NCI-H2227 (cell line): ENCODE data around the gene AGAP5.
A peak's percentile ranks its signal among the peaks of the same experiment; 100 is the strongest.

Source experiments
- DNase-seq: peaks from one replicate; lab custom pipeline; 2025; ENCODE audit not compliant: unreplicated experiment; lab: John Stamatoyannopoulos, UW

Gene AGAP5

DNA sequence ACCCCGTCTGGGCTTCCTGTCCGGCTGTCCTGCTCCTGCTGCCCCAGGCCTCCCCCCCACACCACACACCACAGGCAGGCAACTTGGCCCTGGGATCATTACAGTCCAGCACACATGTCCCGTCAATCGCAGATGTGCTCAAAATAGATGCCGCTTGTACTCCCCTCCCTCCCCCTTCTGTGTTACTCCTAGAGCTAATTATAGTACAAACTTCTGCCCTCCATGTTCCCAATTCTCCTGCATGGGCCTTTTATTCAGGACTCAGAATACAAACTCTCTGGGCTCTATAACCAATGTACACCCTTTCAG lies 42.0 kb downstream of the AGAP5 start, which contains the start of gene SYNPO2L:
Gene SYNPO2L (minus strand): TSS at position 40 of the 309 bp plus-strand sequence. CDS start 107 bp downstream, outside the sequence.
- no peak for DNase-seq

DNA sequence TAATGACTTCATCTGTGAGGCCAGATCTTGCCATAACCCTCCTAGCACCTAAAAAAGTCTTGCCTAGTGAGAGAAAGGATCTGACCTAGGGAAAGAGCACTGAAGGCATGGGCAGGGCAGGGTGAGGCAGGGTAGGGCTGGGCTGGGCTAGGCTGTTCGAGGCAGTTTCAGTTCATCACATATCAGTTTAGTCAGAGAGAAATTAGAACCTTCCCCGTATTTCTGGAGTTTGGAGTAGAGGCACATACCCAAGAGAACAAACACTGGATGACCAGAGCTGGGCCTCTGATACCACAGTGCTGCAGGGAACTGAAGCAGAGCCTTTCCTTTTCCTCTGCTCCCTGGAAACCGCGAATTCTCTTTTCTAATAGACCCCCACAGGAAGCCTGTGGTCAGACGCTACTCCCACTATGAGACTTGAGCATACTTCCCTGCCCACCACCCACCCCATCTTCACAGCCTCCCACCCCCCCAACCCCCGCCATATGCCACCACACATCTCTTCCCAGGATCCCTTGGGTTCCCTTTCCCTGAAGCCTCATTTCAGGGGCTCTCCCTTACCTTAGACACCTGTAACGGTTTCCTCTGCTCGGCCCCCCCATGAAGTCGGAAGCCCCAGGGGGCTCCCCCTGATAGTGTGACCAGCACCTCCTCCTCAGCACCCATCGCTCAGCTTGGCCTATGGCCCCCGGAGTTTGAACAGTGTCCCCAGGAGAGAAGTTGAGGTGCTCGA lies 42.5 kb downstream of the AGAP5 start:
- DNase-seq, result no peak

DNA sequence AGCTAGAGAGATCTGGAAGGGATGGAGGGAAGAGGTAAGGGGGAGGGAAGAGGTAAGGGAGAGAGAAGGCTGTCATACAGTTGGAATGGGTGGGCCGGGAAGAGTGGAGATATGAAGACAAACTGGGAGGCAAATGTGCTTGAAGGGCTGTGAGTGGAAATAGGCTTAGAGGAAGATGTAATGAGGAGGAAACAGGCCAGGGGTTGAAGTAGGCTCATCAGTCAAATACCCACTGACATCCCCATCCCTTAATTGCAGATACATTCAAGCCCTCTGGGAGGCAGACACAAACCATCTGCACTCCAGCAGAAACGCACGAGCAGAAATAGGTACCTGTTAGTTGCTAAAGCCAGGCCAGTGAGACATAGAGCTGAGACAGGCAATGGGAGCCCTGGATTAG lies 44.2 kb downstream of the AGAP5 start:
- DNase-seq, result no peak

DNA sequence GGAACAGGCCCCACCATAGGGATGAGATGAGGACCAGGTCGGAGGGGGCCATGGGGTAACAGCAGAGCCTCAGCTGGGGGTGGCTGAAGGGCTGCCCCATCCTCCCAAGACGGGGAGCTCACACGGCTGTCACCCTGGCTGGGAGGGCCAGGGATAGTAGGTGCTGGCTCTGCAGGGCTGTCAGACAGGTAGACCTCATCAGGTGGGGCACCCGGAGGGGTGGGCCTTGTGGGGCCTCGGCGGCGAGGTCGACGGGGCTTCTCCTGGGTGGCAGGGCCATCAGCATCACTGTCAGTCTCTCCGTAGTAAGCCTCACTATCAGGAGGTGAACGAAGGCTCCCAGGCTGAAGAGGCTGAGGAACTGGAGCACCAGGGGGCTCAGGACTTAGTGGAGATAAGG lies 44.7 kb downstream of the AGAP5 start:
- DNase-seq, result no peak

DNA sequence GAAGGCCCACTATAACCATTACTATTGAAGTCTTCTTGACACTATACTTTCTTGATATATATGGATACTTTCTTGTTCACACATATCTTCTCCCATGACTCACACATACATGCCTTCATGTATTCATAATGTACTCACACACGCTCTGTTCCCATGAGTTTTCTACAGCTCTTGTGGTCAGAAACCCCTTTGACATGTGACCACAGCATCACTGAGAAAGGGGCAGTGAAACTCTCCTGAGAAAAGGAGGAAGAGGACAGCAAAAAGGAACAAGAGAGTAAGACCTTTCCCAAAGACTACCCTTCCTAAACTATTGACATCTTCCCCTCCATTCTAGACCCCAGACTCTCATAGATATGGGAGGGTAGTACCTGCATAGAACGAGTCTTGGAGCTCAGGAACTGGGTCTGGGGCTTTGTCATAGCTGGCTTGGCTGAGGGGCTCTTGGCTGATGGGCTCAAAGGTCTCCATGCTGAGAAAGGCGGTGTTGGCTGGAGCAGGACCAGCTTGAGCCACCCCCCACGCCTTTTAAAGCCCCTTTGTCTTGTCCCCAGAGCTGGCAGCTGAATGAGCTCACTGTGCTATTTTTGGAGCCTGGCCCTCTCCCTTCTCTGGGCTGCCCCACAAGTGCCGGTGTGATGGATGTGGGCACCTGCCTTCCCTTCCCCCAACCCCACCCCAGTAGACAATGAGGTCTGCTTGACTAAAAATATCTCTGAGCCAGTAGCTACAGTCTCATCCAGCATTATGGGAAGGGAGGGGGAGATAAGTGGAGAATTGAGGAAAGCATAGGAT lies 47.2 kb downstream of the AGAP5 start:
- DNase-seq, result no peak

DNA sequence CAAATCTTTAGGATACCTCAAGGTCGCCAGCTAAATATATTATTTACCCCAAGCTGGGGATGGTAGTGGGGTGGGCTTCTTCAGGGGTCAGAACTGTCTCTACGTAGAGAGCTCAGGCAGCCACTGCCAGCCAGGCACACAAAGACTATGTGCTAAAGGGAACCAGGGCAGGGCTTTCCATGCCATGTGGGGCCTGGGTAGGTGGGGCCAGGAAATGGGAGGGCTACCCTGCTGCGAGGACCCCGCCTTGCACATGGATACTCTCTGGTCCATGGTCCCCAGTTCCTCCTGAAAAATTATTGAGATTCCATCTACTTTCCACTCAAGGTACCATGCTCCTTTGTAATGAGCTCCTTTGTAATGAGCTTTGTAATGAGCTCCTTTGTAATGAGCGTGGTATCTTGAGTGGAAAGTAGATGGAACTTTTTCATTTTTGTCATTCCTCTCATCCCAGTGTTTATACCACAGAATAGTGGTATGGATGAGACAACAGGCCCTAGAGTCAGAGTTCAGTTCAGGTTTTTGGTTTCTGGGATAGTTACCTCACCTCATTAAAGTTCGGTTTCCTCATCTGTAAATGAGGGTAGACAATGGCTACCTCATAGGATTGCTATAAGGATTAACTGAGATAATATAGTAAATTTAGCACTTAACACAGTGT lies 47.9 kb downstream of the AGAP5 start:
- no peak for DNase-seq

DNA sequence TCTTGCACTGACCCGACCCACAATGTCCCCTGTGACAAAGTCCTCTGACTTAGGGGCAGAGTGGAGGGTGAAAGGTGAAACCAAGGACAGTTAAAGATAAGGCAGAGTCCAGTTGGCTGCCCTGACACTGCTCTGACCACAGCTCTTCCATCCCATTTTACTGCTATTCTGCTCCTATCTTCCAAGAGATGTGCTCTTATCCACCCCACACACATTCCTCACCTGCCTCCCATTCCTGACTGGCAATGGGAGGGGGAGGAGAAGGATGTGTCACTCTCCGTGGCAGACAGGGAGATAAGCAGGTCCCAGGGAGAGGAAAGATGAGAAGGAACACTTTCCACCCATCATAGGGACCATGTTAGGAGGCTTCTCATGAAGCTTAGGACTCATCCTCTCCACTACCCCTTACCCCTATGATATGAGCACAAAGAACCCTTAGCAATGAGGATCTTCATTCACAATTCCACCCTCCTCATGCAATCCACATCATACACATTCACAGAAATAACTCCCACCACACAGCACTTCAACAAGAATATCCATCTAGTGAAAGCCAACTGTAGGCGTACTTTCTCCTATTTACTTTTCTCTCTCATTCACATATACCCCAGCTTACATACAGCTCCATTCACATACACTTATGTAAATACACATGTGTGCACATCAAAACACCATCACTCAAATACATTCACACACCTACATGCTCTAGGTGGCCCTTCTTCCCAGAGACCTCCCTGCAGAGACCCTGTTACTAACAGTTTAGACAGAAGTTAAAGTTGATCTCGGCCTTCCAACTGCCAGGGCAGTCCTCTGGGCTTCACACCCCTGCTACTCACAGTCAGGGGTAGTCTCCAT lies 48.7 kb downstream of the AGAP5 start:
- no peak for DNase-seq

DNA sequence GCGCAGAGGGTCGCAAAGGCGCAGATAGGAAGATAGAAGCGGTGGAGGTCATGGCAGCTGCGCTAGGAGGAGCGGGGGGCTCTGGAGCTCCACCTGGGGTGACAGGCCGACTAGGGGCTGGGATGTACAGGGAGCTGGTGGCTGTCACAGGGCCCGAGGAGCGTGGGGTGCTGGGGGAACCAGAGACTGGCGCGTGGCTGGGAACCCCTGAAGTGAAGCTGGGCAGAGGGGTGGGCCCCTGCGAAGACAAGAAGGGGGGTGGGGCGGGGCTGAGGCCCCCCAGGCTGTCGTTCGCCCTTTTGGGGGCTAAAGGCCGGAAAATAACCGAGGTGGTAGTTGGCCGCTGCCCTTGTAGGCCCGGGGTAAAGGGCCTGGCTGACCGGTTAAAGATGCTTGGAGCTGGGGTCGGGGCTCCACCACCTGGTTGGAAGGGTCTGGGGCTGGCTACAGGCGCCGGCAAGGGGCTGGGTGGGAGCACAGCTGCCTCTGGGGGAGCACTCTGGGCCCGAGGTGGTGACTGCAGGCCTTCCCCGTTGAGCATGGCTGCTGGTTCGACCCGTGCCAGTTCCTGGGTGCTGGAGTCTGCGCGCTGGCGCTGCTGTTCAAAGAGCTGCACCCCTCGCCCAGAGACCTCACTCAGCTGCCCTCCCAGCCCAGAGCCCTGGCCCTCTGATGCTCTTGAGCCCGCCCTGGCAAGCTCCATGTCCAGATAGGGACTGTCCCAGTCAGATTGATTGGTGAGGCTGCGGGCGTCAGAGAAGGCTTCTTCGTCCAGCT lies 49.8 kb downstream of the AGAP5 start:
- no peak for DNase-seq

DNA sequence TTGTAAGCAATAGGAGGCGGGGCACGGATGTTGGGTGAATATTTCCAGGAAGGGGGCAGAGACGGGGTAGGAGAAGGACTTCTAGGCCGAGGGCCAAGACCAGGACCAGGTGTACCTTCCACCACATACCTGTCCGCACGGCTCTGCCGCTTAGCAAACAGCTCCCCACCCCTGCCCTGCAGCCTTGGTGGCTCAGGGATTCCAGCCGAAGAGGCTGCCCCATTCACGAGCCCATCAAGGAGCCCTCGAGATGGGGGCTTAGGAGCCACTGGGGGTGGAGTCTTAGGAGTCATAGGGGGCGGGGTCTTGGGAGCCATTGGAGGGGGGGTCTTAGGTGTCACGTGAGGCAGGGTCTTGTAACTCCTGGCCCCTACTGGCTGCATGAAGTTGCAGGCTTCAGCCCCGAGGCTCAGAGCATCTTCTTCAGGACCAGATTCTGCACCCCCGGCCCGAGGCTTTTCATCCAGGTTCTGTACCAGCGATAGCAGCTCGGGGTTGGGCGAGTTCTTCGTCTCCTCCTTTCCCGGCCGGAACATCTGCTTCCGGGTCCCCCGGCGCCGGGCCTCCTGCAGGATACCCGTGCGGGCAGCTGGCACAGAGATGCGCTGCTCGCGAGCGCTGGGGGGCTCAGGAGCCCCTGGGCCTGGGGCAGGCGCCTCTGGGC lies 50.6 kb downstream of the AGAP5 start:
- DNase-seq, result peak; percentile 84

DNA sequence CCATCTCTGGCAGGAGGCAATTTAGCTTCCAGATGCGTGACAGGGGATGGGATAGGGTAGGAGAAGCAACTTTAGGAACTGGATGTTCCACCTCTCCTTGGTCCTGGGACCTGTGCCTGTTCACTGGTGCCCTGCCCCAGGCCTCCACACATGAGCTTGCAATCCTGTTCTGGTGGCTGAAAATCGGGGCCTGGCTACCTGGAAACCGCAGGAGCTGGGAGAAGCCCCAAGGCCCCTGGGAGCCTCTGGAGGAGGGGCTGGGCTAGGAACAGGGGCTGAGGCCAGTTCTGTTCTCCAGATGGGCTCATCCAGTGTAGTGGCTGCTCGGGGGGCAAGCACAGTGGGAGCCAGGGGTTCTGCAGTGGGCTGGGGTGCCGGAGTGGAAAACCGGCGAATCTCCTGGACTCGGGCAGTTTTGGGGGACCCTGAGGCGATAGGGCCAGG lies 51.3 kb downstream of the AGAP5 start:
- no peak for DNase-seq

DNA sequence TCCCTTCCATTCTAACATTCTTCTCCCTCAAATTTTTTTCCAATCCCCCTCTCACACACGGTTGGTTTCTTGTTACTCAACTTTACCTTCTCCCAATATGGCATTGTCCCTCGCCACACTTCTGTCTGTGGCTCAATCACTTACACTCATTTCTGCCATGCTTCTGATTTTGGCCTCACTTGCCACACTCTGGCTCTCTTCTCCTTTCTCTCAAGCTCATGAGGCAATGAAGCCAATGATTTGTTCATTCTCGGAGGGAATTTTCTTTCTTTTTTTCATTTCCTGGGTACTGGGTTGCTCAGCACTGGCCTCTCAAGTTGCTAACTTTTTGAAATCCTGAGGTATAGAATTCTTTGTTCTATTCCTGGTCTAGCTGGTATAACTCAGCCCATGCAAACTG lies 52.7 kb downstream of the AGAP5 start:
- DNase-seq, result no peak

DNA sequence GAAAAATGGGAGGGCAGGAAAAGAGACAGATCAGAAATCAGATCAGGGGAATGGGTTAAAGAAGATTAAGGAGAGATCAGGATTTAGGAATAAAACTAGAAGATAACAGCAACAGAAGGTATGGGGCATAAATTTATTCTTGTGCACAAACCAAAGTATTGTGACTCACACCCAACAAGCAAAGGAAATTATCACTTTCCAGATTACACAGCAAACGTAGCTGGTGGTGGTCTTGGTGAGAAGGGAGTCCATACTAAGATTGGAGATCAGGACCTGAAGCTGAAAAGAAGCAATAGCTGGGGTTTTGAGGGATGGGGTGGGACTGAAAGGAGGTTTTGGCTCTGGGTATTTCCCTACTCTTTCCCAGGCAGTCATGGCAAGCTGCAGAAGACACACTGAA lies 53.1 kb downstream of the AGAP5 start:
- no peak for DNase-seq

DNA sequence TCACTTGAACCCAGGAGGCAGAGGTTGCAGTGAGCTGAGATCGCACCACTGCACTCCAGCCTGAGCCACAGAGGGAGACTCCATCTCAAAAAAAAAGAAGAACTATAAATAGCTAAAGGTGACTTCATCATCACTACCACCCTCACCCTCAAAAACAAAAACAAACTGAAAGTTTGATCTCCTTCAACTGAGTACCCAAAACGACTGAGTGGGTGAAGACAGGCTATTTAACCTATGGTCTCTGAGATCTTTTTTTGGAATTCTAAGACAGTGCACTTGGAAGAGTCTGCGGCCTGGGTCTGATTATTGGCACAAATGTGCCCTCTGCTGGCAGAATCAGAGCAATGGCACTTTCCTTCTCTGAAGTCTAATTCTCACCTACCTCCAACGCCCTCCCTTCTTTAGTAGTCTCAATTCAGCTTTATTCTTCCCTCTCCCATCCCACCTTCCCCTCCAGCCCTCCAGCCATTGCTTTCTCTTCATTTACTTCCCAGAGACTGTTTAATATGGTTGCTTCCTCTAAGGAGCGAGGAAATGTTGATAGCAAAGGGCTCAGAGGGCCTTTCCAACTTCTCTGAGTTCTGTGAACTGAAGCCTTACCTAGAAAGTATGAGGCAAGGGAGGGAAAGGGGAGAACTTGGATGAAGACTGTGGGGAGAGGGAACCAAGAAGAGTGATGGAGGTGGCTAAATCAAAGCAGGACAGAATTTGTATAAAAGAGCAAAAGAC lies 53.7 kb downstream of the AGAP5 start:
- DNase-seq, result peak; percentile 61

DNA sequence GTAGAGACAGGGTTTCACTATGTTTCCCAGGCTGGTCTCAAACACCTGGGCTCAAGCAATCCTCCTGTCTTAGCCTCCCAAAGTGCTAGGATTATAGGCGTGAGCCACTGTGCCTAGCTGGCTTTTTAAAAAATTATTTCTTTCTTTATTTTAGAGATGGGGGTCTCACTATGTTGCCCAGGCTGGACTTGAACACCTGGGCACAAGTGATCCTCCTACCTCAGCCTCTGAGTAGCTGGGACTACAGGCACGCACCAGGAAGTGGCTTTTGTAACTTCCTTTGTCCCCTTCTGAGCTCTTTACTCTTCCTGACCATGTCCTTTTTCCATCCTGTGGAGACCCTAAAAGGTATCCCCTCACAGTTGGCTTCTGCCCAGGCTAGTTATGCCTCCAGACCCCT lies 54.5 kb downstream of the AGAP5 start:
- no peak for DNase-seq

DNA sequence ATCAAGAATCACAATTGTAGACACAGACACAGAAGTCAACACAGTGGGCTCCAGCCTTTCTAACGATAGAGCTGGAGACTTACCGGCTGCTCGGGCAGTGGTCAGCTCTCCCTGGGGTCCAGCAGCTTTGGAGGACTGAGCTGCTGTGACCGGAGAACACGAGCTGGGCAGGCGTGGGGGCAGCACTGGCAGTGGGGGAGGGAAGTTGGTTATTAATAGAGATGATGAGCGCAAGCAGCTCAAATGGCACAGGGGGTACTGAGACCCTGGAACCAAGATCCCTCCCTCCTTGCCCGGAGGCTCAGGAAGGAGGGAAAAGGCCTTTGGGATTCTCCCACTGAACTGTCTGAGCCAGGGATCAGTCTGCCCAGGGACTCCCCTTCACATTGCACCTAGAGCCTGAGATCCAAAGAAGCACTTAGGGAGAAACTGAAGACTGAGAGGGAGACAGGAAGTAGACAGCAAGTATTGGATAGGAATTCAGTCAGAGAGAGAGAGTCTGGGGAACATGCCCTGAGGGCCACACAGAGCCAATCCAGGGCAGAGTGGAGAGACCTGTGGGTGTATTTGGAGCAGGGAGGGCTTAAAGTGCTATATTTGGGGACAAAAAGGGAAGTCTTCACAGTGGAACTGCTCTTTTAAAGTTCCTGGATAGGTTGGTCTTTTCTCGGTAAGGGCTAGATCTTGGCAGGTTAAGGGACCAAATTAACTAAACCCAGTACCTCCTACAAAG lies 56.4 kb downstream of the AGAP5 start, which contains the start of gene MYOZ1:
Gene MYOZ1 (minus strand): TSS at position 147 of the 733 bp plus-strand sequence. CDS start 1,457 bp downstream, outside the sequence.
- no peak for DNase-seq

DNA sequence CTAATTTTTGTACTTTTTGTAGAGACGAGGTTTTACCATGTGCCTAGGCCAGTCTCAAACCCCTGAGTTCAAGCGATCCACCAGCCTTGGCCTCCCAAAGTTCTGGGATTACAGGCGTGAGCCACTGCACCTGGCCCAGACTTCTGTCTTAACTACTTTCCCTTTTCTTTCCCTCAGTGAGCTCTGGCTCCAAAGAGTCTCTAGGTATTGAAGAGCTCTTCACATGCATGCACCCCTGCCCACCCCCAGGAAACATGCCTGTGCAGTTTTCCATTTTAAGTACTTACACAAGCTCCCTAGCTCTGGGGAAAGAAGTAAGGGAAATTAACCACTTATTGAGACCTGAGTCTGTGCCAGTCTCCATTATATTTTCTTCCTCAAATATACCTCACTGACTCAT lies 58.6 kb downstream of the AGAP5 start:
- DNase-seq, result no peak

DNA sequence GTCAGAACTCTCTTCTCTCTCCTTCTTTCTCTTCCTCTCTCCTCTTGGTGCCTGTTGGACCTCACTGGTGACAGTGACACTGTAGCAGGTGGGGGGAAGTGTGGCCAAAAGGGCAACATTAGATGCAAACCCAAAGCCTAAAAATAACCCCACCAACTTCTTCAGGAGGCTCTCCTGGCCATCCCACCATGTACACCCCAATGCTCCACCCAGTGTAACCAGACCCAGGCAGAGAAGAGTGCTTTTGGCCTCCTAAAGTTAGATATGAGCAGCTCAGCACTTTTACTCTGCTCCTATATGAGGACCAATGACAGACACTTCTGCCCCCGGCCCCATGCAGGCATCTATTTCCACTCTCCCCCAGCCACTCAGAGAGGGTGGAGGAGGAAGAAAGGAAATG lies 62.1 kb downstream of the AGAP5 start:
- no peak for DNase-seq

DNA sequence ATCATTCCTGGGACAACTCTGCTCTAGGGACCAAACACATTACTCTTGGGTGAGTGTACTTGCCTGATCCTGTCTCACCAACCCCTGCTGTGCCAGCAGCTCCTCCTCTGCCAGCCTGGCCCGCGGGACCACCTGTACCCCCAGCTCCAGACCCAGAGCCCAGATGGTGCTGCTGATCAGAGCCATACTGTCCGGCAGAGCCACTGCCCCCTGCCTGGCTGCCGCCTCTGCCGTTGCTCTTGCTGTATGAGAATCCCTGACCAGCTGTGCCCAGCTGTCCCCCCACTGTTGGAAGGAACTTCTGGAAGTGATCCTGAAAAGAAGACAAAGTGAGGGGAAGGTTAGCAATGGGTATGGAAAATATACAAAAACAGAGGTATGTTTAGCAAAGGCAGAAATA lies 63.5 kb downstream of the AGAP5 start:
- DNase-seq, result no peak
